CD4-positive, alpha-beta T cell treated with Interleukin-6 at 100 ng/mL for 8 hours (primary cell): ENCODE results near the gene NIPSNAP2.
"Not testable (repeated sequence)": the region's sequence is repeated elsewhere in the genome, so short reads cannot be mapped to it uniquely, and the experiment has no call there.

ENCODE experiments used
- DNase-seq: peaks from one replicate; pipeline ENCODE4 v3.0.0-alpha.2; 2020; ENCODE audit warnings: mixed read lengths, low spot score

The NIPSNAP2 gene

DNA sequence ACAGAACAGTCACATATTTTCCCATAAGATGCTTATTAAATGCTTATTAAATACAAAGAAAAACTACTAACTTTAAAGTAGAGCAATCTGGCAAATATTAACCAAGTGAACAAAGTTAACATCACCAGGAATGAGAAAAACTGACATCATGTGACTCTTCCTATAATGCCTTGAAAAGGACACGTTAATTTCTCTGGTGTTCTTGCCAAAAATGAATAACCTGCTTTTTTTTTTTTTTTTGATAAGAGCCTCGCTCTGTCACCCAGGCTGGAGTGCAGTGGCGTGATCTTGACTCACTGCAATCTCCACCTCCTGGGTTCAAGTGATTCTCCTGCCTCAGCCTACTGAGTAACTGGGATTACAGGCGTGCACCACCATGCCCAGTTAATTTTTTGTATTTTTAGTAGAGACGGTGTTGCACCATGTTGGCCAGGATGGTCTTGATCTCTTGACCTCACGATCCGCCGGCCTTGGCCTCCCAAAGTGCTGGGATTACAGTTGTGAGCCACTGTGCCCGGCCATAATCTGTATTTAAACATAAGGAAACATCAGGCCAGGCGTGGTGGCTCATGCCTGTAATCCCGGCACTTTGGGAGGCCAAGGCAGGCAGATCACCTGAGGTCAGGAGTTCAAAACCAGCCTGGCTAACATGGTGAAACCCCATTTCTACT is 83.2 kb downstream of the NIPSNAP2 start:
- not testable (repeated sequence) for DNase-seq

DNA sequence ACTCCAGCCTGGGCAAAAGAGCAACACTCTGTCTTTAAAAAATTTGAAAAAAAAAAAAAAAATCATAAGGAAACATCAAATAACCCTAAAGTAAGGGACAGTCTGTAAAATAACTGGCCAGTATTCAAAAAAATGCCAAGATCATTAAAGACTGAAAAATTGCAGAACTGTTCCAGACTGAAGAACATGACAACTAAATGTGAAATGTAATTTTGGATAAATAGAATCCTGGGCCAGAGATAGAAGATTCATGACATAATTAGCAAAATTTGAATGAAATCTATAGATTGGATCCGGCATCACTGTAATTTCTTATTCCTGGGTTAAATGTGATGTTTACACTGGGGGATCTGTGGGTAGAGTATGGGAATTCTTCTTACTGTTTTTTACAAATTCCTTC is 83.9 kb downstream of the NIPSNAP2 start:
- no peak for DNase-seq

DNA sequence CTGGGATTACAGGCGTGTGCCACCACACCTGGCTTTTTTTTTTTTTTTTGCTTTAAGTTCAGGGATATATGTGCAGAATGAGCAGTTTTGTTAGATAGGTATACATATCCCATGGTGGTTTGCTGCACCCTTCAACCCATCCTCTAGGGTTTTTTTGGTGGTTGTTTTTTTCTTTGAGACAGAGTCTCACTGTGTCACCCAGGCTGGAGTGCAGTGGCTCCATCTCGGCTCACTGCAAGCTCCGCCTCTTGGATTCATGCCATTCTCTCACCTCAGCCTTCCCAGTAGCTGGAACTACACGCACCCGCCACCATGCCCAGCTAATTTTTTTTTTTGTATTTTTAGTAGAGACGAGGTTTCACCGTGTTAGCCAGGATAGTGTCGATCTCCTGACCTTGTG is 84.4 kb downstream of the NIPSNAP2 start:
- DNase-seq, result not testable (repeated sequence)
